ENCODE data around the gene MYO3B.
A peak's percentile ranks its signal among the peaks of the same experiment; 100 is the strongest.
"Not testable (repeated sequence)": the region's sequence is repeated elsewhere in the genome, so short reads cannot be mapped to it uniquely, and the experiment has no call there.

Gene MYO3B

GRCh38 chr2:170566138-170566537, 388.2 kb downstream of the MYO3B start:
- peak in 1 of 2 experiments; percentile 6 for DNase-seq (ENCODE audit: low read depth in 2 of 2)

GRCh38 chr2:170567429-170567828, 389.5 kb downstream of the MYO3B start:
- no peak for DNase-seq (ENCODE audit: low read depth in 2 of 2)

- no peak for DNase-seq (ENCODE audit: low read depth in 2 of 2)
Observed at GRCh38 chr2:170568511-170568910, 390.6 kb downstream of the MYO3B start.

- peak; percentile 21 to 23 for DNase-seq (ENCODE audit: low read depth in 2 of 2)
Observed at GRCh38 chr2:170571612-170572011, 393.7 kb downstream of the MYO3B start.

GRCh38 chr2:170573671-170574070, 395.7 kb downstream of the MYO3B start:
- DNase-seq (ENCODE audit: low read depth in 2 of 2) = no peak

- DNase-seq (ENCODE audit: low read depth in 2 of 2) = no peak
Observed at GRCh38 chr2:170576296-170576695, 398.3 kb downstream of the MYO3B start.

GRCh38 chr2:170577356-170577755, 399.4 kb downstream of the MYO3B start:
- no peak for DNase-seq (ENCODE audit: low read depth in 2 of 2)

- DNase-seq (ENCODE audit: low read depth in 2 of 2) = no peak
Observed at GRCh38 chr2:170578606-170579005, 400.7 kb downstream of the MYO3B start.

- DNase-seq (ENCODE audit: low read depth in 2 of 2) = no peak
Observed at GRCh38 chr2:170579511-170579910, 401.6 kb downstream of the MYO3B start.

- DNase-seq (ENCODE audit: low read depth in 2 of 2) = no peak
Observed at GRCh38 chr2:170582313-170582712, 404.4 kb downstream of the MYO3B start.

- no peak for DNase-seq (ENCODE audit: low read depth in 2 of 2)
Observed at GRCh38 chr2:170582751-170583463, 405.0 kb downstream of the MYO3B start.

- no peak for DNase-seq (ENCODE audit: low read depth in 2 of 2)
Observed at GRCh38 chr2:170585067-170585466, 407.1 kb downstream of the MYO3B start.

- no peak for DNase-seq (ENCODE audit: low read depth in 2 of 2)
Observed at GRCh38 chr2:170586571-170587095, 408.7 kb downstream of the MYO3B start.

GRCh38 chr2:170587117-170587516, 409.2 kb downstream of the MYO3B start:
- no peak for DNase-seq (ENCODE audit: low read depth in 2 of 2)

GRCh38 chr2:170587922-170588321, 410.0 kb downstream of the MYO3B start:
- peak; percentile 88 to 89 for DNase-seq (ENCODE audit: low read depth in 2 of 2)

GRCh38 chr2:170588729-170589128, 410.8 kb downstream of the MYO3B start:
- DNase-seq (ENCODE audit: low read depth in 2 of 2) = no peak

- DNase-seq (ENCODE audit: low read depth in 2 of 2) = no peak
Observed at GRCh38 chr2:170596576-170596975, 418.6 kb downstream of the MYO3B start.

- DNase-seq (ENCODE audit: low read depth in 2 of 2) = peak; percentile 35 to 53
Observed at GRCh38 chr2:170598067-170598395, 420.1 kb downstream of the MYO3B start.

- no peak for DNase-seq (ENCODE audit: low read depth in 2 of 2)
Observed at GRCh38 chr2:170601489-170601888, 423.5 kb downstream of the MYO3B start.

GRCh38 chr2:170605862-170606261, 427.9 kb downstream of the MYO3B start:
- DNase-seq (ENCODE audit: low read depth in 2 of 2) = no peak

GRCh38 chr2:170607171-170607570, 429.2 kb downstream of the MYO3B start:
- no peak for DNase-seq (ENCODE audit: low read depth in 2 of 2)

- DNase-seq (ENCODE audit: low read depth in 2 of 2) = no peak
Observed at GRCh38 chr2:170610615-170611014, 432.7 kb downstream of the MYO3B start.

GRCh38 chr2:170618948-170619347, 441.0 kb downstream of the MYO3B start:
- DNase-seq (ENCODE audit: low read depth in 2 of 2) = not testable (repeated sequence)

- DNase-seq (ENCODE audit: low read depth in 2 of 2) = not testable (repeated sequence)
Observed at GRCh38 chr2:170635094-170635493, 457.1 kb downstream of the MYO3B start.

Data from fibroblast of skin of left biceps (primary cell).